Parathyroid adenoma (tissue), 2 donors: Measurements from ENCODE around the gene ESRRA.
A peak's percentile ranks its signal among the peaks of the same experiment; 100 is the strongest.
"Not testable (repeated sequence)": the region's sequence is repeated elsewhere in the genome, so short reads cannot be mapped to it uniquely, and the experiment has no call there.

Experiments
- H2AFZ ChIP-seq: fragments of 300-600 bp; sonication (generic); one replicate; pipeline ENCODE4 v1.7.0; 2017; ENCODE audit warnings: antibody characterized with exemption, mild to moderate bottlenecking
- H3K27ac ChIP-seq: fragments of 300-600 bp; sonication (generic); one replicate; pipeline ENCODE4 v1.7.0; 2017
- H3K27me3 ChIP-seq: fragments of 300-600 bp; sonication (generic); one replicate; pipeline ENCODE4 v1.7.0; 2017; ENCODE audit warnings: low read length; ENCODE audit not compliant: control insufficient read depth, insufficient read depth
- H3K36me3 ChIP-seq: fragments of 300-600 bp; sonication (generic); one replicate; pipeline ENCODE4 v1.7.0; 2017; ENCODE audit warnings: low read length; ENCODE audit not compliant: control insufficient read depth, insufficient read depth
- H3K4me1 ChIP-seq: fragments of 300-600 bp; sonication (generic); one replicate; pipeline ENCODE4 v1.7.0; 2017; ENCODE audit warnings: control low read depth
- H3K4me2 ChIP-seq: fragments of 300-600 bp; sonication (generic); one replicate; pipeline ENCODE4 v1.7.0; 2017; ENCODE audit warnings: low read length
- H3K4me3 ChIP-seq: fragments of 300-600 bp; sonication (generic); one replicate; pipeline ENCODE4 v1.7.0; 2017; ENCODE audit warnings: low read depth, low read length
- H3K79me2 ChIP-seq: fragments of 300-600 bp; sonication (generic); one replicate; pipeline ENCODE4 v1.7.0; 2017; ENCODE audit warnings: control low read depth
- H3K9ac ChIP-seq: fragments of 300-600 bp; sonication (generic); one replicate; pipeline ENCODE4 v1.7.0; 2017; ENCODE audit warnings: mild to moderate bottlenecking
- H3K9me3 ChIP-seq: fragments of 300-600 bp; sonication (generic); one replicate; pipeline ENCODE4 v1.7.0; 2017; ENCODE audit warnings: low read length; ENCODE audit not compliant: control insufficient read depth
- TF ChIP-seq, protein P1 (sequence below): fragments of 300-600 bp; sonication (generic); IDR thresholded peaks from one replicate; pipeline ENCODE4 v1.7.0; 2017; ENCODE audit warnings: antibody characterized with exemption, mild to moderate bottlenecking
- donor health status: primary hyperparathyroidism.

The ESRRA gene

GRCh38 chr11:64305691-64306562, 603 bp downstream of the ESRRA start:
- H3K9ac ChIP-seq: peak overlapping the region; percentile 11
- no peaks in the 10 kb centered on the region for H3K27me3 ChIP-seq
- no peaks in the 10 kb centered on the region for H3K9me3 ChIP-seq
- no peaks in the 10 kb centered on the region for H3K36me3 ChIP-seq
- H3K79me2 ChIP-seq: no peaks in the 10 kb centered on the region
- H3K4me2 ChIP-seq: peak overlapping the region; percentile 81
- peak overlapping the region; percentile 45 for H2AFZ ChIP-seq
- peak overlapping the region; percentile 63 for H3K4me3 ChIP-seq
- H3K4me1 ChIP-seq: peaks cover 5% of the 10 kb centered on the region
- peak overlapping the region; percentile 69 for H3K27ac ChIP-seq
- TF ChIP-seq, protein P1, sequence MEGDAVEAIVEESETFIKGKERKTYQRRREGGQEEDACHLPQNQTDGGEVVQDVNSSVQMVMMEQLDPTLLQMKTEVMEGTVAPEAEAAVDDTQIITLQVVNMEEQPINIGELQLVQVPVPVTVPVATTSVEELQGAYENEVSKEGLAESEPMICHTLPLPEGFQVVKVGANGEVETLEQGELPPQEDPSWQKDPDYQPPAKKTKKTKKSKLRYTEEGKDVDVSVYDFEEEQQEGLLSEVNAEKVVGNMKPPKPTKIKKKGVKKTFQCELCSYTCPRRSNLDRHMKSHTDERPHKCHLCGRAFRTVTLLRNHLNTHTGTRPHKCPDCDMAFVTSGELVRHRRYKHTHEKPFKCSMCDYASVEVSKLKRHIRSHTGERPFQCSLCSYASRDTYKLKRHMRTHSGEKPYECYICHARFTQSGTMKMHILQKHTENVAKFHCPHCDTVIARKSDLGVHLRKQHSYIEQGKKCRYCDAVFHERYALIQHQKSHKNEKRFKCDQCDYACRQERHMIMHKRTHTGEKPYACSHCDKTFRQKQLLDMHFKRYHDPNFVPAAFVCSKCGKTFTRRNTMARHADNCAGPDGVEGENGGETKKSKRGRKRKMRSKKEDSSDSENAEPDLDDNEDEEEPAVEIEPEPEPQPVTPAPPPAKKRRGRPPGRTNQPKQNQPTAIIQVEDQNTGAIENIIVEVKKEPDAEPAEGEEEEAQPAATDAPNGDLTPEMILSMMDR: peak; percentile 22

DNA sequence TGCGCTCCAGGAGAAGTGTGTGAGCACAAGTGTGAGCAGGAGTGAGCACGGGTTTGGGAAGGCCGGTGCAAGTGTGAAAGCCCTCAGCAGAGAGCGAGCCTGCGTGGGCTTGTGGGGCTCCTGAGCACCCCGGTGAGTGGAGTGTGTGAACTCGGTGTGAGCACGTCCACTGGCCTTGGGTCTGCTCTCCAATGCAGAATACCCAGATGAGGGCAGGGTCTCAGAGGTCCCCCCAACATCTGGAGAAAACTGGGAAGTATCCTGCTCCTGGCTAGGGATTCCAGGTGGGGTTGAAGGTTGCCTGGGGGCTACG, 1.2 kb downstream of the ESRRA start:
- TF ChIP-seq, protein P1: no peak
- Histone ChIP-seq H3K27ac (peak overlapping the region; percentile 15), H3K4me3 (peak overlapping the region; percentile 63), H3K9ac (no peak overlapping the region), H3K4me1 (peaks cover 5% of the 10 kb centered on the region), H3K4me2 (peak overlapping the region; percentile 81), H3K9me3 (no peaks in the 10 kb centered on the region), H3K36me3 (no peaks in the 10 kb centered on the region), H2AFZ (no peak overlapping the region), H3K79me2 (no peaks in the 10 kb centered on the region), H3K27me3 (no peaks in the 10 kb centered on the region)

DNA sequence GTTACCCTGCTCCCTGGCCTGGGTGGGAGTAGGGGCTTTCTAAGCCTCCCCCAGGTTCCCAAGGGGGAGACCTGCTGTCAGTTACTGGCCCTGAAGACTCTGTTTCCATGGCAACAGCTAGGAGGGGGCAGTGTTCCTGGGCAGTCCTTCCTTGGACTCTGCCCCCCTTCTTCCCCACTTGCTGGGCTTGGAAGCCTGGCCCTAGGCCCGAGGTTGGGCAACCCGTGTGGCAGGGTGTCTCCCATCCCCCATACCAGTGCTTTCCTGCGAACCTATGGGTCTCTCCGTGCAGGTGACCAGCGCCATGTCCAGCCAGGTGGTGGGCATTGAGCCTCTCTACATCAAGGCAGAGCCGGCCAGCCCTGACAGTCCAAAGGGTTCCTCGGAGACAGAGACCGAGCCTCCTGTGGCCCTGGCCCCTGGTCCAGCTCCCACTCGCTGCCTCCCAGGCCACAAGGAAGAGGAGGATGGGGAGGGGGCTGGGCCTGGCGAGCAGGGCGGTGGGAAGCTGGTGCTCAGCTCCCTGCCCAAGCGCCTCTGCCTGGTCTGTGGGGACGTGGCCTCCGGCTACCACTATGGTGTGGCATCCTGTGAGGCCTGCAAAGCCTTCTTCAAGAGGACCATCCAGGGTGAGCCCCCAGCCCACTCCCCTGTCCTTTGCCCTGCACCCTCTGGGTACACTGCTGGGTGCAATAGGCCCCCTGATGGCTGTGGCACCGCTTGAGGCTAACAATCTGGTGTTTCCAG, 1.7 kb downstream of the ESRRA start:
- H3K4me1 ChIP-seq: peaks cover 5% of the 10 kb centered on the region
- TF ChIP-seq, protein P1: no peak
- H2AFZ ChIP-seq: no peak overlapping the region
- H3K79me2 ChIP-seq: no peaks in the 10 kb centered on the region
- peak overlapping the region; percentile 25 for H3K4me3 ChIP-seq
- H3K9ac ChIP-seq: no peak overlapping the region
- H3K36me3 ChIP-seq: no peaks in the 10 kb centered on the region
- peak overlapping the region; percentile 81 for H3K4me2 ChIP-seq
- no peaks in the 10 kb centered on the region for H3K27me3 ChIP-seq
- H3K9me3 ChIP-seq: no peaks in the 10 kb centered on the region
- H3K27ac ChIP-seq: peak overlapping the region; percentile 15

DNA sequence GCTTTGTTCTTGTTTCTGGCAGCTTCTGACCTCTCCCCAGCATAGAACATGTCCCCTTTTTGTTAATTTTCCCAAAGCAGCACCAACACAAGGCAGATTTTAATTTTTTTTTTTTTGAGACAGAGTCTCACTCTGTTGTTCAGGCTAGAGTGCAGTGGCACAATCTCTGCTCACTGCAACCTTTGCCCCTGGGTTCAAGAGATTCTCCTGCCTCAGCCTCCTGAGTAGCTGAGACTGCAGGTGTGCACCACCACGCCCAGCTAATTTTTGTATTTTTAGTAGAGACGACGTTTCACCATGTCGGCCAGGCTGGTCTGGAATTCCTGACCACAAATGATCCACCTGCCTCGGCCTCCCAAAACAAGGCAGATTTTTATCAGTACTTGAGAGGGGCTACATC, 2.5 kb downstream of the ESRRA start:
- not testable (repeated sequence) for H3K36me3 ChIP-seq, H3K9me3 ChIP-seq, H3K9ac ChIP-seq, H3K4me1 ChIP-seq, H3K4me3 ChIP-seq, H3K27me3 ChIP-seq, H2AFZ ChIP-seq, H3K4me2 ChIP-seq, H3K79me2 ChIP-seq, H3K27ac ChIP-seq

DNA sequence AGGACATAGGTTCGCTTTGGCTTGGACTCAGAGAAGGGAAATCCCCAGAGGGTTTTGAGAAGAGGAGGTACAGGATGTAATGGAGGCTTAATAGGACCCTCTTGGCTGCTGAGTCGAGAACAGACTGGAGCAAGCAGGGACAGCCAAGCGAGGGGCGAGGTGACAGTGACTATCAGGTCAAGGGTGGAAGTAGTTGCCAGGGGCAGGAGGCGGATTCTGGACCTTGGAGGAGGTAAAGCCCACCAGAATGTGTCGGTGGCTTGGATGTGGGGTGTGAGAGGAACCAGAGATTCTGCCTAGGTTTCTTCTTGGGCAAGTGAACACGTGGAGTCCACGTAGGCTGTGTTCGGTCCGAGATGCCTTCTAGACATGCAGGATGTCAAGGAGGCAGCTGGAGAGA, 7.6 kb downstream of the ESRRA start:
- Histone ChIP-seq H3K9me3 (no peaks in the 10 kb centered on the region), H3K27me3 (no peaks in the 10 kb centered on the region), H2AFZ (no peak overlapping the region), H3K4me1 (peaks cover 2% of the 10 kb centered on the region), H3K27ac (no peak overlapping the region), H3K4me3 (no peak overlapping the region), H3K9ac (no peak overlapping the region), H3K36me3 (no peaks in the 10 kb centered on the region), H3K79me2 (no peaks in the 10 kb centered on the region), H3K4me2 (no peak overlapping the region)
- TF ChIP-seq, protein P1: no peak
